Vagina (tissue), 2 donors: Measurements from ENCODE around the gene FAM219A. TPM values are rescaled to one million over a fixed set of nuclear protein-coding genes. Genes with fewer than 3 reads are reported as not detected.

Experiments used
- DNase-seq, 2 donors: peaks; one replicate each; pipeline ENCODE4 v3.0.0-alpha.2; 2017; ENCODE audit errors: extremely low spot score in 2 of 2
- H3K27ac ChIP-seq: fragments of 200-600 bp; sonication (generic); one replicate; pipeline ENCODE4 v1.5.1; 2019
- H3K27me3 ChIP-seq: fragments of 200-600 bp; sonication (generic); one replicate; pipeline ENCODE4 v1.5.1; 2019
- H3K36me3 ChIP-seq, 2 donors: fragments of 200-600 bp; sonication (generic); one replicate each; pipeline ENCODE4 v1.5.1; 2017 to 2019
- H3K4me1 ChIP-seq: fragments of 200-600 bp; sonication (generic); one replicate; pipeline ENCODE4 v1.5.1; 2019
- H3K4me3 ChIP-seq, 2 donors: fragments of 200-600 bp; sonication (generic); 1 replicate in 1 of 2; 2 replicates in 1 of 2; pipeline ENCODE4 v1.5.1; 2016 to 2019
- H3K9me3 ChIP-seq: fragments of 200-600 bp; sonication (generic); one replicate; pipeline ENCODE4 v1.5.1; 2019
- CTCF ChIP-seq, 3 experiments: fragments of 450-650 bp in 2 of 3; fragments of 200-600 bp in 1 of 3; sonication (generic) in 1 of 3; IDR thresholded peaks; one replicate each; pipeline ENCODE4 v1.5.1; 2017 to 2019; ENCODE audit warnings: antibody characterized with exemption in 3 of 3, mild to moderate bottlenecking in 2 of 3, moderate library complexity in 2 of 3
- POLR2A ChIP-seq, 2 donors: fragments of 450-650 bp; IDR thresholded peaks; one replicate each; pipeline ENCODE4 v1.6.1; 2017; ENCODE audit warnings: antibody characterized with exemption in 2 of 2, mild to moderate bottlenecking in 2 of 2, moderate library complexity in 2 of 2
- POLR2AphosphoS5 ChIP-seq, 2 donors: sonication (generic); formaldehyde crosslinking; IDR thresholded peaks; one replicate each; pipeline ENCODE4 v1.9.0; 2017; ENCODE audit warnings: antibody characterized with exemption in 2 of 2, mild to moderate bottlenecking in 2 of 2, low read depth in 1 of 2; ENCODE audit not compliant: insufficient read depth in 1 of 2
- intact Hi-C: fragments of 100-400 bp; cut with DNase I; formaldehyde crosslinking; loops from one replicate; pipeline ENCODE4 v1.15.1; 2023
- total RNA-seq: library from RNA; depleted of rRNA; stranded (reverse); fragments of >200 nt; gene quantifications from one replicate; pipeline ENCODE4 v1.2.3, GENCODE V29; 2016

FAM219A gene
- total RNA-seq, 1 donor from 2014 or later: 9.3 TPM

DNA sequence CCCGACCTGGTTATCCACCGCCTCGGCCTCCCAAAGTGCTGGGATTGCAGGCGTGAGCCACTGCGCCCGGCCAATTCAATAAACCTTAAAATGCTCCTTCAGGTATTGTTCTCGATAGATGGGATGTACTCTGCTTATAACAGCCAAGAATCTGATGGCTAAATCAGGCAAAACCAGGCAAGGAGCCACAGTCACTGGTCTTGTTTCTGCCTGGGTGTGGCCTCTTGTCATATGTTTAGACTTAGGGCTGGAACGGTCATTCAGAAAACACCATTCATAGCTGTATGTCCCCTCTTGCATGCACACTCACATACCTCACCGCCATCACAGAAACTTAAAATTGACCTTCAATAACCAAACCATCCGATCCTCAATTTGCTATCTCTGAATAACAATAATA lies 7.7 kb downstream of the FAM219A start:
- no peak for DNase-seq
- intact Hi-C loops: loop anchor here (5.0 kb wide), 1 partner anchor 52 kb away; no protein-coding TSS in a partner anchor
- no peak overlapping the region for H3K4me3 ChIP-seq
- no peak for TF ChIP-seq POLR2AphosphoS5 (IDR thresholded peaks at IDR 0.05; ENCODE audit: insufficient read depth in 1 of 2, low read depth in 1 of 2)
- no peak for TF ChIP-seq CTCF (IDR thresholded peaks at IDR 0.05)
- TF ChIP-seq POLR2A (IDR thresholded peaks at IDR 0.05): no peak
- H3K9me3 ChIP-seq: no peaks in the 10 kb centered on the region
- no peaks in the 10 kb centered on the region for H3K27me3 ChIP-seq
- H3K4me1 ChIP-seq: peaks cover 28% of the 10 kb centered on the region
- no peaks in the 10 kb centered on the region for H3K36me3 ChIP-seq
- no peak overlapping the region for H3K27ac ChIP-seq

DNA sequence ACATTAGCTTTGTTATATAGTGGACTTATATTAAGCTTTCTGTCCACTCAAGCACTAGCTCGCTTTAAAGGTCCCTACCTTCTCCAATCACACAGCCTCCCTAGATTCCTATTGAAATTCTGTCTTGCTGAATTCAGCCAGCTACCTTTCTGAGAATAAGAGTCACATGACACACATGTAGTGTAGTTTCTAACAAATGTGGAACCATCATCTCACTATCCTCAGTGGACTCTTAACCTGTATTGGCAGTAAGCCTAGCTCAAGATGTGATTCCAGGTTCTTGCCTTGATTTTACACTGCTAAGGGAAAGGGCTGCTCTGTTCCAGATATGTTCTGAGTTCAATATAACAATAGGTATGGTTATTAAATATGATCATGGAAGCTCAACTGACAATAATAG lies 11.4 kb downstream of the FAM219A start:
- Histone ChIP-seq H3K4me1 (peaks cover 15% of the 10 kb centered on the region), H3K27ac (no peak overlapping the region), H3K9me3 (no peaks in the 10 kb centered on the region), H3K27me3 (no peaks in the 10 kb centered on the region), H3K4me3 (no peak overlapping the region), H3K36me3 (no peaks in the 10 kb centered on the region)
- no peak for DNase-seq
- intact Hi-C loops: no loop called here
- no peak for TF ChIP-seq POLR2AphosphoS5 (IDR thresholded peaks at IDR 0.05; ENCODE audit: insufficient read depth in 1 of 2, low read depth in 1 of 2)
- no peak for TF ChIP-seq CTCF (IDR thresholded peaks at IDR 0.05)
- TF ChIP-seq POLR2A (IDR thresholded peaks at IDR 0.05): no peak

- TF ChIP-seq POLR2AphosphoS5 (IDR thresholded peaks at IDR 0.05; ENCODE audit: insufficient read depth in 1 of 2, low read depth in 1 of 2) (no peak), CTCF (IDR thresholded peaks at IDR 0.05) (no peak), POLR2A (IDR thresholded peaks at IDR 0.05) (no peak)
- peaks cover 17% of the 10 kb centered on the region for H3K4me1 ChIP-seq
- intact Hi-C loops: no loop called here
- no peak for DNase-seq
- no peak overlapping the region for H3K27ac ChIP-seq
- H3K9me3 ChIP-seq: no peaks in the 10 kb centered on the region
- H3K4me3 ChIP-seq: no peak overlapping the region
- no peaks in the 10 kb centered on the region for H3K36me3 ChIP-seq
- no peaks in the 10 kb centered on the region for H3K27me3 ChIP-seq
Measured at GRCh38 chr9:34446468-34446891, 11.9 kb downstream of the FAM219A start.

DNA sequence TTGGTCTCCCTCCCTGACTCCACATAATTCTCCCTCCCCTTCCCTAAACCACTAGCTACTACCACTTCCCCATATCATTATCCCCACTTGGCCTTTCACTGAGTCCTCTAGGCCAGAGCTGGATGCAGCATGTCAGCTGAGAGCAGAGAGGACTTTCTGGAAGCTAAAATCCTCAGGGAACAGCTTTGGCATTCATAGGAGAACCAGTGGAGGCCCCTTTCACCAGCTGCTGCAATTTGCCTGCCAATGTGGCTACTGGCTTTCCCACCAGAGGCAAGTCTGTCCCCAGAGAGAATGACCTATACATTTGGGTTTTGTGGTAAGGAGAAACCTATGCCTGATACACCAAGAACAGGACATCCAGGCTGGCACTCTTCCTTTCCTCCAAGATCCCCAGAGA lies 14.4 kb downstream of the FAM219A start:
- intact Hi-C loops: no loop called here
- H3K27ac ChIP-seq: no peak overlapping the region

More for the DNA sequence above, 14.4 kb downstream of the FAM219A start:
- Histone ChIP-seq H3K9me3 (no peaks in the 10 kb centered on the region), H3K4me3 (no peak overlapping the region), H3K4me1 (peaks cover 11% of the 10 kb centered on the region), H3K36me3 (no peaks in the 10 kb centered on the region), H3K27me3 (no peaks in the 10 kb centered on the region)
- no peak for DNase-seq
- TF ChIP-seq POLR2A (IDR thresholded peaks at IDR 0.05): no peak
- TF ChIP-seq CTCF (IDR thresholded peaks at IDR 0.05): no peak
- no peak for TF ChIP-seq POLR2AphosphoS5 (IDR thresholded peaks at IDR 0.05; ENCODE audit: insufficient read depth in 1 of 2, low read depth in 1 of 2)
